IMR-90 (cell line): ENCODE results near the gene HELZ. TPM values are rescaled to one million over a fixed set of nuclear protein-coding genes. Genes with fewer than 3 reads are reported as not detected.
"Not testable (repeated sequence)": the region's sequence is repeated elsewhere in the genome, so short reads cannot be mapped to it uniquely, and the experiment has no call there.

ENCODE experiments used
- ATAC-seq: fragments of 200-7000 bp; cut with Tn5 transposase; 2 replicates; pipeline ENCODE4 v1.9.1; 2020; ENCODE audit warnings: low read depth, mild to moderate bottlenecking, moderate library complexity
- BruUV-seq: library from RNA; stranded (reverse); fragments of 400-500 nt; replicated peaks from 2 replicates; lab custom pipeline; 2021; lab: Mats Ljungman, UMichigan
- CTCF ChIA-PET: fragments of 300-600 bp; formaldehyde crosslinking; extraction: SDS; loops from one replicate; lab custom pipeline; 2021; ENCODE audit warnings: antibody characterized with exemption; lab: Yijun Ruan, JAX
- POLR2A ChIA-PET: fragments of 300-600 bp; sonication (Branson Sonifier 250); formaldehyde crosslinking; loops from one replicate; lab custom pipeline; 2022; ENCODE audit warnings: antibody characterized with exemption; ENCODE audit not compliant: unreplicated experiment; lab: Charles Lee
- DNase-seq: peaks from one replicate; pipeline ENCODE4 v3.0.0; 2013
- H2AFZ ChIP-seq: replicated peaks from 2 replicates; pipeline ENCODE3; 2013; ENCODE audit warnings: low read length, mild to moderate bottlenecking; ENCODE audit not compliant: poor library complexity
- H2AK5ac ChIP-seq: 2 replicates; pipeline ENCODE4 v1.6.1; 2013; ENCODE audit warnings: low read depth, low read length, inconsistent platforms
- H2AK9ac ChIP-seq: replicated peaks from 2 replicates; pipeline ENCODE3; 2013; ENCODE audit warnings: mild to moderate bottlenecking, low read depth, low read length, moderate library complexity; ENCODE audit not compliant: poor library complexity
- H2BK120ac ChIP-seq: 2 replicates; pipeline ENCODE4 v1.6.1; 2013; ENCODE audit warnings: low read depth, low read length, inconsistent platforms
- H2BK15ac ChIP-seq: 3 replicates; pipeline ENCODE4 v1.6.1; 2013; ENCODE audit warnings: low read depth, low read length, inconsistent platforms
- H2BK20ac ChIP-seq: 2 replicates; pipeline ENCODE4 v1.6.1; 2013; ENCODE audit warnings: low read depth, mild to moderate bottlenecking, inconsistent platforms, low read length, moderate library complexity
- H2BK5ac ChIP-seq: 2 replicates; pipeline ENCODE4 v1.6.1; 2013; ENCODE audit warnings: mild to moderate bottlenecking, low read depth, low read length, inconsistent platforms; ENCODE audit not compliant: poor library complexity, severe bottlenecking
- H3K14ac ChIP-seq: replicated peaks from 2 replicates; pipeline ENCODE4 v1.6.1; 2013; ENCODE audit warnings: low read depth, low read length, inconsistent platforms
- H3K18ac ChIP-seq: 2 replicates; pipeline ENCODE4 v1.6.1; 2013; ENCODE audit warnings: low read depth, low read length, control low read depth
- H3K23ac ChIP-seq: 2 replicates; pipeline ENCODE4 v1.6.1; 2013; ENCODE audit warnings: low read depth, low read length, inconsistent platforms
- H3K27ac ChIP-seq: 2 replicates; pipeline ENCODE4 v1.5.1; 2013; ENCODE audit warnings: mild to moderate bottlenecking, control low read depth, low read length; ENCODE audit not compliant: insufficient read depth
- H3K27me3 ChIP-seq: 2 replicates; pipeline ENCODE4 v1.6.1; 2013; ENCODE audit warnings: low read length; ENCODE audit not compliant: control insufficient read depth, insufficient read depth
- H3K36me3 ChIP-seq: 2 replicates; pipeline ENCODE4 v1.6.1; 2013; ENCODE audit warnings: low read length, mixed read lengths; ENCODE audit not compliant: control insufficient read depth, insufficient read depth
- H3K4ac ChIP-seq: 2 replicates; pipeline ENCODE4 v1.6.1; 2013; ENCODE audit warnings: low read depth, low read length, inconsistent platforms
- H3K4me1 ChIP-seq: 2 replicates; pipeline ENCODE4 v1.6.1; 2013; ENCODE audit warnings: low read length, mixed read lengths; ENCODE audit not compliant: control insufficient read depth, insufficient read depth
- H3K4me2 ChIP-seq: 2 replicates; pipeline ENCODE4 v1.6.1; 2013; ENCODE audit warnings: low read depth, mild to moderate bottlenecking, control low read depth, low read length, moderate library complexity
- H3K4me3 ChIP-seq: 2 replicates; pipeline ENCODE4 v1.5.1; 2013; ENCODE audit warnings: low read depth, mild to moderate bottlenecking, control low read depth, low read length, moderate library complexity; ENCODE audit not compliant: insufficient read depth
- H3K56ac ChIP-seq: 2 replicates; pipeline ENCODE4 v1.6.1; 2013; ENCODE audit warnings: low read length, inconsistent platforms; ENCODE audit not compliant: insufficient read depth; ENCODE audit errors: extremely low read depth
- H3K79me1 ChIP-seq, 2 experiments: 2 replicates each; pipeline ENCODE4 v1.6.1; 2013; ENCODE audit warnings: low read length in 2 of 2, inconsistent platforms in 1 of 2, low read depth in 1 of 2
- H3K9ac ChIP-seq: 2 replicates; pipeline ENCODE4 v1.6.1; 2013; ENCODE audit warnings: low read depth, low read length, control low read depth
- H3K9me1 ChIP-seq: 2 replicates; pipeline ENCODE4 v1.6.1; 2013; ENCODE audit warnings: low read length, inconsistent platforms; ENCODE audit not compliant: insufficient read depth
- H3K9me3 ChIP-seq: 2 replicates; pipeline ENCODE4 v1.6.1; 2013; ENCODE audit warnings: low read length; ENCODE audit not compliant: control insufficient read depth, insufficient read depth
- H4K20me1 ChIP-seq: 2 replicates; pipeline ENCODE4 v1.6.1; 2013; ENCODE audit warnings: low read length, inconsistent platforms; ENCODE audit not compliant: insufficient read depth
- H4K5ac ChIP-seq: 2 replicates; pipeline ENCODE4 v1.6.1; 2013; ENCODE audit warnings: mild to moderate bottlenecking, low read depth, low read length, control low read depth
- H4K8ac ChIP-seq, 2 experiments: 2 replicates each; pipeline ENCODE4 v1.6.1; 2013; ENCODE audit warnings: low read depth in 2 of 2, low read length in 2 of 2, control low read depth in 1 of 2, inconsistent platforms in 1 of 2
- H4K91ac ChIP-seq: 2 replicates; pipeline ENCODE4 v1.6.1; 2013; ENCODE audit warnings: low read depth, low read length, inconsistent platforms; ENCODE audit not compliant: insufficient read depth
- WGBS, 2 experiments: methylation state at CpG; one replicate each; pipeline versions ENCODE4 v1.1.5 to v1.1.7; 2013; ENCODE audit warnings: missing lambda C conversion rate in 2 of 2; ENCODE audit not compliant: insufficient read length in 1 of 2; ENCODE audit errors: extremely low coverage in 2 of 2; 5-methylcytosine and 5-hydroxymethylcytosine counted together
- dilution Hi-C: fragments of 300-500 bp; cut with HindIII; formaldehyde crosslinking; loops from one replicate; pipeline ENCODE4 v1.14.3; 2018; ENCODE audit warnings: low sequenced_read_pairs; ENCODE audit not compliant: unreplicated experiment
- in situ Hi-C: fragments of 300-500 bp; cut with MboI; formaldehyde crosslinking; loops from 3 replicates; pipeline ENCODE4 v1.14.3; 2019; ENCODE audit warnings: low sequenced_read_pairs, inconsistent platforms, mixed read lengths
- intact Hi-C: fragments of 100-400 bp; cut with micrococcal nuclease; formaldehyde crosslinking; loops from 2 replicates; pipeline ENCODE4 v1.10.0; 2022
- polyA plus RNA-seq, 3 experiments: library from polyadenylated mRNA; depleted of rRNA; stranded (reverse); fragments of >200 nt; gene quantifications; 2 replicates each; pipeline ENCODE4 v1.2.3, GENCODE V29; 2012; ENCODE audit warnings: low replicate concordance in 1 of 3
- total RNA-seq: library from RNA; depleted of rRNA; stranded (reverse); fragments of >200 nt; gene quantifications from 2 replicates; pipeline ENCODE4 v1.2.3, GENCODE V29; 2012
- TF ChIP-seq, protein P1 (sequence below): conservative IDR thresholded peaks from 2 replicates; pipeline ENCODE4 v1.5.1; 2012; ENCODE audit warnings: mild to moderate bottlenecking, low read depth, low read length, improper control_type of control experiment

HELZ gene
- total and polyA plus RNA-seq, 2 of the 4 experiments (the other 2 are of a cell fraction) = 8.0 to 60.6 TPM

DNA sequence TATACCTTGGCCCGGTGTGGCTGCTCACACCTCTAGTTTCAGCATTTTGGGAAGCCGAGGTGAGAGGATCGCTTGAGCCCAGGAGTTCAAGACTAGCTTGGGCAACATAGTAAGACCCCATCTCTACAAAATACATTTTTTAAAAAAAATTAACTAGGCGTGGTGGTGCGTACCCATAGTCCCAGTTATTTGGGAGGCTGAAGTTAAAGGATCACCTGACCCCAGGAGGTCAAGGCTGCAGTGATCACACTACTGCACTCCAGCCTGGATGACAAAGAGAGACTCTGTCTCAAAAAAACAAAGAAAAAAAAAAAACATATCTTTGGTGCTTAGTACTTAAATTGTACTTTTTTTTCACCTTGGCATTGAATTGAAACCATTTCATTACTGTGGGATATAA lies 101.7 kb downstream of the HELZ start:
- H3K56ac ChIP-seq = no peak overlapping the region
- dilution Hi-C loops = no loop called here
- H2BK15ac ChIP-seq = no peak overlapping the region
- intact Hi-C loops = no loop called here
- H2AK5ac ChIP-seq = no peak overlapping the region
- no peak overlapping the region for H3K4ac ChIP-seq
- no peaks in the 10 kb centered on the region for H4K20me1 ChIP-seq
- H2BK5ac ChIP-seq = no peak overlapping the region
- no TSS peak for BruUV-seq
- no peak overlapping the region for H4K5ac ChIP-seq
- H3K4me1 ChIP-seq = peaks cover 7% of the 10 kb centered on the region; the same call in 1 of the 2 replicates
- no CpG with 5 or more reads among the region's 5 CpGs for WGBS, 2 experiments
- ChIA-PET CTCF (no interaction called here), POLR2A (no interaction called here)
- H4K8ac ChIP-seq = no peak overlapping the region
- no peak overlapping the region for H2AFZ ChIP-seq
- no peak overlapping the region for H3K4me2 ChIP-seq
- H3K9me3 ChIP-seq = no peaks in the 10 kb centered on the region
- no peak overlapping the region for H3K27ac ChIP-seq
- no peak overlapping the region for H3K23ac ChIP-seq
- no peak overlapping the region for H2BK120ac ChIP-seq
- TF ChIP-seq, protein P1, sequence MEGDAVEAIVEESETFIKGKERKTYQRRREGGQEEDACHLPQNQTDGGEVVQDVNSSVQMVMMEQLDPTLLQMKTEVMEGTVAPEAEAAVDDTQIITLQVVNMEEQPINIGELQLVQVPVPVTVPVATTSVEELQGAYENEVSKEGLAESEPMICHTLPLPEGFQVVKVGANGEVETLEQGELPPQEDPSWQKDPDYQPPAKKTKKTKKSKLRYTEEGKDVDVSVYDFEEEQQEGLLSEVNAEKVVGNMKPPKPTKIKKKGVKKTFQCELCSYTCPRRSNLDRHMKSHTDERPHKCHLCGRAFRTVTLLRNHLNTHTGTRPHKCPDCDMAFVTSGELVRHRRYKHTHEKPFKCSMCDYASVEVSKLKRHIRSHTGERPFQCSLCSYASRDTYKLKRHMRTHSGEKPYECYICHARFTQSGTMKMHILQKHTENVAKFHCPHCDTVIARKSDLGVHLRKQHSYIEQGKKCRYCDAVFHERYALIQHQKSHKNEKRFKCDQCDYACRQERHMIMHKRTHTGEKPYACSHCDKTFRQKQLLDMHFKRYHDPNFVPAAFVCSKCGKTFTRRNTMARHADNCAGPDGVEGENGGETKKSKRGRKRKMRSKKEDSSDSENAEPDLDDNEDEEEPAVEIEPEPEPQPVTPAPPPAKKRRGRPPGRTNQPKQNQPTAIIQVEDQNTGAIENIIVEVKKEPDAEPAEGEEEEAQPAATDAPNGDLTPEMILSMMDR = no peak
- in situ Hi-C loops = no loop called here
- H2AK9ac ChIP-seq = no peak overlapping the region
- H3K18ac ChIP-seq = no peak overlapping the region
- H3K14ac ChIP-seq = no peak overlapping the region
- no peak overlapping the region for H2BK20ac ChIP-seq
- peaks cover 11 to 19% of the 10 kb centered on the region in 2 experiments; a peak in 3 of 4 replicates for H3K79me1 ChIP-seq
- no peak for ATAC-seq
- H3K36me3 ChIP-seq = peaks cover 25% of the 10 kb centered on the region
- no peaks in the 10 kb centered on the region for H3K27me3 ChIP-seq
- no peak for DNase-seq
- peaks cover 8% of the 10 kb centered on the region for H3K9me1 ChIP-seq
- H3K9ac ChIP-seq = no peak overlapping the region
- H3K4me3 ChIP-seq = no peak overlapping the region
- no peak overlapping the region for H4K91ac ChIP-seq

DNA sequence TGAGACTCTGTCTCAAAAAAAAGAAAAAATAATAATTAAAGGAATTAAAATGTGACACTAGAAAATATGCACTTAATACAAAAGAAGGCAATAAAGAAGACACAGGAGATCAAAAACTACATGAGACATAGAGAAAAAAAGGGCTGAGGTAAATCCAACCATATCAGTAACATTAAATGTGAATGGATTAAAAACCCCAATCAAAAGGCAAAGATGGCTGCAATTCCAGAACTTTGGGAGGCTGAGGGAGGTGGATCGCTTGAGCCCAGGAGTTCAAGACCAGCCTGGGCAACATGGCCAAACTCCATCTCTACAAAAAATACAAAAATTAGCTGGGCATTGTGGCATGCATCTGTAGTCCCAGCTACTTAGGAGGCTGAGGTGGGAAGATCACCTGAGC lies 103.0 kb downstream of the HELZ start:
- H4K8ac ChIP-seq, H2AK5ac ChIP-seq, H3K23ac ChIP-seq, BruUV-seq, H3K27me3 ChIP-seq, H4K91ac ChIP-seq, H3K9ac ChIP-seq, H3K4ac ChIP-seq, H2BK120ac ChIP-seq, dilution Hi-C loops, H3K9me1 ChIP-seq, H2BK5ac ChIP-seq, in situ Hi-C loops, H3K27ac ChIP-seq, H4K20me1 ChIP-seq, H3K9me3 ChIP-seq, ATAC-seq, H2AFZ ChIP-seq, intact Hi-C loops, H3K4me1 ChIP-seq, H2BK15ac ChIP-seq, H3K4me3 ChIP-seq, H3K14ac ChIP-seq, DNase-seq, H2AK9ac ChIP-seq, H3K4me2 ChIP-seq, H3K18ac ChIP-seq, H3K56ac ChIP-seq, H2BK20ac ChIP-seq, POLR2A ChIA-PET, H4K5ac ChIP-seq: not testable (repeated sequence)
- WGBS, 2 experiments = no CpG with 5 or more reads among the region's 1 CpG
- Histone ChIP-seq H3K79me1 (peaks cover 12 to 23% of the 10 kb centered on the region in 2 experiments; a peak in 3 of 4 replicates), H3K36me3 (peaks cover 17% of the 10 kb centered on the region)
- CTCF ChIA-PET = interaction anchor here (0.8 kb wide), 1 partner anchor 14 kb away, joined by 4 read pairs; no protein-coding TSS in a partner anchor
